ENCODE data around the gene MYL12A. TPM values are rescaled to one million over a fixed set of nuclear protein-coding genes. Genes with fewer than 3 reads are reported as not detected.
A peak's percentile ranks its signal among the peaks of the same experiment; 100 is the strongest.
"Not testable (repeated sequence)": the region's sequence is repeated elsewhere in the genome, so short reads cannot be mapped to it uniquely, and the experiment has no call there.

MYL12A gene
- total RNA-seq, 2 experiments from 2014 or later, result 538 to 542 TPM

DNA sequence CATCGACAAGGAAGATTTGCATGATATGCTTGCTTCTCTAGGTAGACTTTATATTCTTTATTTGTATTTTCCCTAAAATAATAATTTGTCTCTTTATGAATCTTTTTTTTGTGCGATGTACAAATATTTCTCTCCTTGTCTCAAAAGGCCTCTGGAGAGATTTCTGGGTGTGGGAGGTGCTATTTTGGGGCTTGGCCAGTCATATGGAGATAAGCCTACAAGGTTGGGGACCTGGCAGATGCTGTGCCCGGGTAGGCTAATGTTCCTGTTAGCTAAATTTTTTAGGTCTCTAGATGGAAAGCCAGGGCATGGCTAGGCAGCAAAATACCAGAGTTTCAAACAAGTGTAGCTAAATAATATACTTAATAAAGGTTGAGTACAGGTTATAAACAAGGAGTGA is 25.4 kb downstream of the MYL12A start:
- intact Hi-C loops (cut with micrococcal nuclease), result no loop called here
- Mint-ChIP-seq H3K36me3 (peaks cover 23% of the 10 kb centered on the region), H3K4me1 (ENCODE audit: low read depth) (peaks cover 57% of the 10 kb centered on the region), H3K9me3 (no peaks in the 10 kb centered on the region), H3K27me3 (no peaks in the 10 kb centered on the region), H3K27ac (peak overlapping the region; percentile 64), H3K4me3 (no peak overlapping the region)
- POLR2A ChIA-PET, result no interaction called here
- no peak for DNase-seq
- CTCF ChIA-PET, result interaction anchor here (14.6 kb wide), 1 partner anchor 392 kb away, joined by 275 read pairs; no protein-coding TSS in a partner anchor

DNA sequence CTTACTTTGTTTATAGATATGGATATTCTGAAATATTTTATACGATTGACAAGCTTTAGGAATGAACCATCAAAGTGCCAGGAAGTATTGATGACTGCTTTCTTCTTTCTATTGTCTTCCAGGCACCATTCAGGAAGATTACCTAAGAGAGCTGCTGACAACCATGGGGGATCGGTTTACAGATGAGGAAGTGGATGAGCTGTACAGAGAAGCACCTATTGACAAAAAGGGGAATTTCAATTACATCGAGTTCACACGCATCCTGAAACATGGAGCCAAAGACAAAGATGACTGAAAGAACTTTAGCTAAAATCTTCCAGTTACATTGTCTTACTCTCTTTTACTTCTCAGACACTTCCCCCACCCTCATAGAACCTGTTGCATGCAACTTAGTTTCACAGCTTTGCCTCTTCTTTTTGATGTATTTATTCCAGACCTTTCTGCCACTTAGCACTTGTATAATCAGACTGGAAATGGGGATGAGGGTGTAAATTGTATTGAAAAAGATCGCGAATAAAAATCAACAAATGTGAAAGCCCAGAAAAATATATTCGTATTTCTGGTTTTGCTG is 30.1 kb downstream of the MYL12A start:
- H3K9me3 Mint-ChIP-seq; H3K4me3 Mint-ChIP-seq; intact Hi-C loops (cut with micrococcal nuclease); DNase-seq; H3K27me3 Mint-ChIP-seq: not testable (repeated sequence)
- ChIA-PET POLR2A (interaction anchor here (0.6 to 1.3 kb wide), 2 partner anchors 14 to 29 kb away, joined by 3 read pairs; no protein-coding TSS in a partner anchor), CTCF (interaction anchor here (1.1 to 14.6 kb wide), 4 partner anchors 20 to 387 kb away, joined by 3 to 275 read pairs (median 4); no protein-coding TSS in a partner anchor)
- H3K27ac Mint-ChIP-seq, result peak overlapping the region; percentile 61
- peaks cover 12% of the 10 kb centered on the region for H3K4me1 Mint-ChIP-seq (ENCODE audit: low read depth)
- peaks cover 23% of the 10 kb centered on the region for H3K36me3 Mint-ChIP-seq

DNA sequence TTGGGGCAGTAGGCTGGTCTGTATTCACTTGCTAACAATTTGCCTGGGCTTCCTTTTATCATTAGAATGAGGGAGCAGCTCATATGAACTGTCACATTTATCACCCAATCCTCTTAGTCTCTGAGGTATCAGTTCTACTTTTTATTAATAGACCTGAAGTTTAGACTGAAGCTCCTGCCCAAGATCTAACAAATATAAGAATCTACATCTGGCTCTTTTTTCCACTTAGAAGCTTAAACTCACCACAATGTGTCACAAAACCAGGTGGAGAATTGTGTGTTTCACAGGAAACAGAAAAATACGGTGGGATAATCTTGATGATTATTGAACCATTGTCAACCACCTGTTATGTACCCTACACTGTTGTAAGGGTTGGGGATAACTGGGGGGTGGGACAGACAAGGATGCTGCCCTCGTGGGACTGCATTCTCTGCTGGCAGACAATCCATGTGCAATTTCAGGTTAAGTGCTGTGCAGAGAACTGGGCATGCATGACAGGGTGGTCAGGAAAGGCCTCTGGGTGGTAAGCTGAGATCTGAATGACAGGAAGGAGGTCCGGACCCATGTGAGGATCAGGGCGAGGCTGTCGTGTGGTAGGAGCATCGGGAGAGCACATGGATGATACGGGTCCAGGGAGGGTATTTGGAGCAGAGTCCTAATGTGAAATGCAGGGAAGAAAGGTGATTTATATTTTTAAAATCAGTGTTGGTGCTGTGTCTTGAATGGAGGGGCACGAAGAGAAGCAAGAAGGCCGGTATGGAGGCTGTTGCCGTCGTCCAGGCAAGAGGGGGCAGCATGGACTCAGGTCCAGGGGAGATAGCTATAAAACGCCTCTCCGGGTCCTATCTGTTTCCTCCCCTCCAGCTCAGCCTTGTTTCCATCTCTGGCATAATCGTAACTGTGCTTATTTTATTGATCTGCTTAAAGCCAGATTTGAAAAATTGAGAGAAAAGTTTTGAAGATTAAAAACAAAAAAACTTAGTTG is 31.9 kb downstream of the MYL12A start:
- POLR2A ChIA-PET, result interaction anchor here (0.6 kb wide), 1 partner anchor 18 kb away, joined by 3 read pairs; no protein-coding TSS in a partner anchor
- intact Hi-C loops (cut with micrococcal nuclease), result loop anchor here (2.0 to 5.0 kb wide), 4 partner anchors 17 to 718 kb away; no protein-coding TSS in a partner anchor
- no peaks in the 10 kb centered on the region for H3K27me3 Mint-ChIP-seq
- H3K4me3 Mint-ChIP-seq, result no peak overlapping the region
- H3K27ac Mint-ChIP-seq, result no peak overlapping the region
- peaks cover 6% of the 10 kb centered on the region for H3K4me1 Mint-ChIP-seq (ENCODE audit: low read depth)
- peaks cover 18% of the 10 kb centered on the region for H3K36me3 Mint-ChIP-seq
- DNase-seq, result no peak
- H3K9me3 Mint-ChIP-seq, result no peaks in the 10 kb centered on the region
- CTCF ChIA-PET, result interaction anchor here (0.8 to 14.6 kb wide), 4 partner anchors 10 to 385 kb away, joined by 3 to 275 read pairs (median 4); no protein-coding TSS in a partner anchor

DNA sequence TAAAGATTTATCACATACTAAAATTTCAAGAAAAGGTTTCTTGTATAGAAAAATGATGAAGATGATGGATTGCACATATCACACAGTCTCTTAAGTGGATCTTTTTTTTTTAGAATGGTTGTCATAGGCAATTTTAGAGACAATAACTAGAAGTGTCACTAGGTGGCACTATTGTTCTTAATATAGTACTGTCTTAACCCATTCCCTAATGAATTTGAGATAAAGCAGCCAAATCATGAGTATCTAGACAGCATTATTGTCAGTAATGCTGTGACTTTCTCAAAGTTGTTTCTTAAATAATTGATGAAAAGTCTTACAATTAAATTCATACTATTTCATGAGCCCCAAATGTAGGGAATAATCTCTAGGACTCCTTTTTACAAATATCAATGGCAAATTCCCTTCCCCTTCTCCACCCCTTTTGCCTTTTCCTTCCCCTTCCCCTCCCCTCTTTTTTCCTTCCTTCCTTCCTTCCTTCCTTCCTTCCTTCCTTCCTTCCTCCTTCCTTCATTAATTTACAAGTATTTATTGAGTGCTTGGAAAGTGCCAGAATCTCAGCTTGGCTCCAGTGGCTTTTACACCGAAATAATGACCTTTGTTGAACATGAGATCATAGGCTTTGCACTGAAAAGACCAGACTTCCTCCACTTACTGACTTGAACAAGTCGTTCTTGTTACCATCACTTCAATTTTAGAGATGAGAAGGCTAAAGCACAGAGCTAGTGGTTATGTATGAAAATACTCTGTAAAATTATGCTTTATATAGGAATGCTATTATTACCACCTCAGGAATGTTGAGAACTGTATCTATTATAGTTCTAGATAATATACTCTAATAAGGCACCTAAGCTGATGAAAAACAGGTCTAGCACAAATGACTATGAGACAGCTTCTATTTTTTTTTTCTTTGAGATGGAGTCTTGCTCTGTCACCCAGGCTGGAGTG is 34.1 kb downstream of the MYL12A start:
- CTCF ChIA-PET, result interaction anchor here (0.5 to 14.6 kb wide), 24 partner anchors 10 to 1767 kb away, joined by 3 to 275 read pairs (median 4); no protein-coding TSS in a partner anchor
- no peak overlapping the region for H3K27ac Mint-ChIP-seq
- POLR2A ChIA-PET, result no interaction called here
- H3K9me3 Mint-ChIP-seq, result no peaks in the 10 kb centered on the region
- no peak for DNase-seq
- H3K36me3 Mint-ChIP-seq, result peaks cover 8% of the 10 kb centered on the region
- intact Hi-C loops (cut with micrococcal nuclease), result loop anchor here (1.0 to 5.0 kb wide), 8 partner anchors 15 to 716 kb away; no protein-coding TSS in a partner anchor
- no peak overlapping the region for H3K4me3 Mint-ChIP-seq
- no peaks in the 10 kb centered on the region for H3K27me3 Mint-ChIP-seq
- H3K4me1 Mint-ChIP-seq (ENCODE audit: low read depth), result peaks cover 6% of the 10 kb centered on the region

DNA sequence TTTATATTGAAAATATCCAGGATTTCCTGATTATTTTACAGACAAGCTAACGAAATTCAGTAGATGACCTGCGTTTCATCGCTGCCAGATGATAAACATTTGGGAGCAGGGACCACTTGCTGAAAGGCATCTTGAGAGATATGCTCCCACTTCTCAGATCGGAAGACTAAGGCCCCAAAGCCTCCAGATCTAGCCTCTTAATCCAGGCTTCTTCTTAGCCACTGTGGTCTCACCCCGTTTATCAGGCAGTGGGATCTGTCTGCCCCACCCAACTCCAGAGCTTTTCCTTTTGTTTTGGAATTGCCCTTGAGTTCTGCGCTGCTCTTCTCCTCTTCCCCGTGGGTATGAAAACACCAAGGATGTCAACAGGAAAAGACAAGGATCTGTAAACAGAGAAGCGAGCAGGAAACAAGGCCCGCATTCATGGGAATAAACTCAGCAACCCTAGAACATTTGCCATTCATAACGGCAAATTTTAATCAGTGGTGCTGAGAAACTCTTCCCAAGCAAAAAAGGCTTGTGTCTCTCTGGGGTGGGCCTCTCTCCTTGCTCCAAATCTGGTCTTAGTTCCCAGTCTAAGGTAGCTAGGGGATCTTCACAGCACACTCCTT is 35.8 kb downstream of the MYL12A start:
- no peak overlapping the region for H3K27ac Mint-ChIP-seq
- no peak for DNase-seq
- POLR2A ChIA-PET, result no interaction called here
- no peaks in the 10 kb centered on the region for H3K27me3 Mint-ChIP-seq
- intact Hi-C loops (cut with micrococcal nuclease), result loop anchor here (5.0 kb wide), 3 partner anchors 39 to 714 kb away; no protein-coding TSS in a partner anchor
- no peaks in the 10 kb centered on the region for H3K9me3 Mint-ChIP-seq
- no peaks in the 10 kb centered on the region for H3K36me3 Mint-ChIP-seq
- CTCF ChIA-PET, result interaction anchor here (1.0 to 14.6 kb wide), 7 partner anchors 14 to 488 kb away, joined by 3 to 275 read pairs (median 25); no protein-coding TSS in a partner anchor
- no peak overlapping the region for H3K4me3 Mint-ChIP-seq
- H3K4me1 Mint-ChIP-seq (ENCODE audit: low read depth), result no peaks in the 10 kb centered on the region

DNA sequence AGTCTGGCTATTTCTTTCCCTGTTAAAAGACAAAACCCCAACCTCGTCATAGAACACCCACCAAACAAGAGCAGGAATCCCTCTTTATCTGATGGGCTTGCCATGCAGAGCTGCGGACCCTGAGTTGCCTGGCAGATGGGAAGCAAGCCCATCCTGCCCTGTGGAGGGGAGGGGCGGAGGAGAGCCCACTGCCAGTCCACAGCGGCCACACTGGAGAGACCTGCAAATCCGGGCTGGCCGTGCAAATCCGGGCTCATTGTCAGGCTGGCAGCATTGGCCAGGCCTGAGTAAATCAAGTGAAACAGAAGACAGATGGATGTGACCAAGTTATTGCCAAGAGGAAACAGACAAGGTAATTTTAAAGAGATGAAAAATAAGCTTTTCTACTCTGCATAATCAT is 36.3 kb downstream of the MYL12A start:
- POLR2A ChIA-PET, result no interaction called here

DNA sequence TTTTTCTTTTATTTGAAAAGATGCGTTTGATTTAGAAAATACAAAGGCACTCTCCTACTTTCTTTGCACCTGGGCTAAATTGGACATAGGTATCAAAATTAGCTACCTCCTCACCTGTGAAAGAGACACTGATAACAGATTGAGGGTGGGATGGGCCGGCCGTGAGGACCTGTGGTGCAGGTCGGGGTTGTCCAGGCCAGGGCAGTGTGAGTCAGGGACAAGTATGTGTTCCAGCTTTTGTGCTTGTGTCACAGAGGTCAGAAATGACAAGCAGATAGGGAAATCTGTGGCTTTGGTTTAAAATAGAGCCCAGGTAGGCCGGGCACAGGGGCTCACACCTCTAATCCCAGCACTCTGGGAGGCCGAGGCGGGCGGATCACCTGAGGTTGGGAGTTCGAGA is 36.9 kb downstream of the MYL12A start:
- intact Hi-C loops (cut with micrococcal nuclease), result loop anchor here (5.0 kb wide), 3 partner anchors 38 to 713 kb away; no protein-coding TSS in a partner anchor
- Mint-ChIP-seq H3K9me3 (no peaks in the 10 kb centered on the region), H3K4me3 (no peak overlapping the region), H3K27ac (no peak overlapping the region), H3K27me3 (no peaks in the 10 kb centered on the region), H3K4me1 (ENCODE audit: low read depth) (no peaks in the 10 kb centered on the region), H3K36me3 (no peaks in the 10 kb centered on the region)
- no peak for DNase-seq
- CTCF ChIA-PET, result interaction anchor here (0.7 to 14.6 kb wide), 3 partner anchors 9 to 380 kb away, joined by 3 to 275 read pairs (median 40); no protein-coding TSS in a partner anchor
- POLR2A ChIA-PET, result no interaction called here

More for the DNA sequence above, 36.3 kb downstream of the MYL12A start:
- H3K4me3 Mint-ChIP-seq, result no peak overlapping the region
- H3K36me3 Mint-ChIP-seq, result no peaks in the 10 kb centered on the region
- H3K9me3 Mint-ChIP-seq, result no peaks in the 10 kb centered on the region
- no peak overlapping the region for H3K27ac Mint-ChIP-seq
- DNase-seq, result no peak
- no peaks in the 10 kb centered on the region for H3K27me3 Mint-ChIP-seq
- no peaks in the 10 kb centered on the region for H3K4me1 Mint-ChIP-seq (ENCODE audit: low read depth)
- CTCF ChIA-PET, result interaction anchor here (0.7 to 14.6 kb wide), 7 partner anchors 10 to 487 kb away, joined by 3 to 275 read pairs (median 21); no protein-coding TSS in a partner anchor
- intact Hi-C loops (cut with micrococcal nuclease), result loop anchor here (5.0 kb wide), 3 partner anchors 38 to 713 kb away; no protein-coding TSS in a partner anchor

DNA sequence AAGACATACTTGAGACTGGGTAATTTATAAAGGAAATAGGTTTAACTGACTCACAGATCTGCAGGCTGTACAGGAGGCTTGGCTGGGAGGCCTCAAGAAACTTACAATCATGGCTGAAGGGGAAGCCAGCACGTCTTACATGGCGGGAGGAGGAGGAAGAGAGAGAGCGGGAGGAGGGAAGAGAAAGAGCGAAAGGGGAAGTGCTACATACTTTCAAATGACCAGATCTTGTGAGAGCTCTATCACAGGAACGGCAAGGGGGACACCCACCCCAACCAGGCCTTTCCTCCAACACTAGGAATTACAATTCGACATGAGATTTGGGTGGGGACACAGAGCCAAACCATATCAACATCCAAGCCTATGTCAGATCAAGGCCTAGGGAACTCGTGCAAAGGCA is 38.6 kb downstream of the MYL12A start:
- intact Hi-C loops (cut with micrococcal nuclease), result no loop called here
- no peak overlapping the region for H3K27ac Mint-ChIP-seq
- H3K27me3 Mint-ChIP-seq, result no peaks in the 10 kb centered on the region
- H3K9me3 Mint-ChIP-seq, result peaks cover 8% of the 10 kb centered on the region
- no peak for DNase-seq
- H3K4me1 Mint-ChIP-seq (ENCODE audit: low read depth), result no peaks in the 10 kb centered on the region
- H3K4me3 Mint-ChIP-seq, result no peak overlapping the region
- ChIA-PET POLR2A (no interaction called here), CTCF (interaction anchor here (0.6 to 14.6 kb wide), 4 partner anchors 11 to 379 kb away, joined by 3 to 275 read pairs (median 22); no protein-coding TSS in a partner anchor)
- peaks cover 3% of the 10 kb centered on the region for H3K36me3 Mint-ChIP-seq

DNA sequence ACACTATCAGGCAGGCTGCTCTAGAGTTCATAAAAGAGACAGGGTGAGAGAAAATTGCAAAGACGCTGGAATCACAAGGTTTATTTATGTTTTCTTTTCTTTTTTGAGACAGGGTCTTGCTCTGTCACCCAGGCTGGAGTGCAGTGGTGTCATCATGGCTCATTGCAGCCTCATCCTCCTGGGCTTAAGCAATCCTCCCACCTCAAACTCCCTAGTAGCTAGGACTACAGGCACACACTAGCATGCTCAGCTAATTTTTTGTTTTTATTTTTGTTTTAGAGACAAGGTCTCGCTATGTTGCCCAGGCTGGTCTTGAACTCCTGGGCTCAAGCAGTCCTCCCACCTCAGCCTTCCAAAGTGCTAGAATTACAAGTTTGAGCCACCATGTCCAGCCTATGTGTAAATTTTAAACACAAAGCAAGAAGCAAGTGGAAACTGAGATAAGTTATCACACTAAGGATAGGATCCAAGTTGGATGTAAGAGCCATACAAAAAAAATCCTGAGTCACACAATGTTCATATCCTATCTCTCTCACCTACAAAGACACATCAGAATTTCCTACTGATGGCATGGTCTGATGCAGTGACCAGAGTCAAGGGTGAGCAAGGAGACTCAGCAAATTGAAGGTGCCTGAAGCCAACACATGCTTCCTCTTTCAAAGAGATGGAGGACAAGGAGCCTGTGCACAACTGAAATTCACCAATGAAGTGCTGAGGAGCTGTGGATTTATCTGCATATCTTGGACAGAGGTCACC is 45.8 kb downstream of the MYL12A start:
- H3K4me3 Mint-ChIP-seq, result no peak overlapping the region
- intact Hi-C loops (cut with micrococcal nuclease), result no loop called here
- peaks cover 13% of the 10 kb centered on the region for H3K36me3 Mint-ChIP-seq
- POLR2A ChIA-PET, result no interaction called here
- DNase-seq, result no peak
- H3K9me3 Mint-ChIP-seq, result peaks cover 16% of the 10 kb centered on the region
- H3K27me3 Mint-ChIP-seq, result peaks cover 2% of the 10 kb centered on the region
- CTCF ChIA-PET, result interaction anchor here (0.9 to 1.1 kb wide), 2 partner anchors 9 to 301 kb away, joined by 3 read pairs; no protein-coding TSS in a partner anchor
- H3K4me1 Mint-ChIP-seq (ENCODE audit: low read depth), result peaks cover 8% of the 10 kb centered on the region
- no peak overlapping the region for H3K27ac Mint-ChIP-seq

DNA sequence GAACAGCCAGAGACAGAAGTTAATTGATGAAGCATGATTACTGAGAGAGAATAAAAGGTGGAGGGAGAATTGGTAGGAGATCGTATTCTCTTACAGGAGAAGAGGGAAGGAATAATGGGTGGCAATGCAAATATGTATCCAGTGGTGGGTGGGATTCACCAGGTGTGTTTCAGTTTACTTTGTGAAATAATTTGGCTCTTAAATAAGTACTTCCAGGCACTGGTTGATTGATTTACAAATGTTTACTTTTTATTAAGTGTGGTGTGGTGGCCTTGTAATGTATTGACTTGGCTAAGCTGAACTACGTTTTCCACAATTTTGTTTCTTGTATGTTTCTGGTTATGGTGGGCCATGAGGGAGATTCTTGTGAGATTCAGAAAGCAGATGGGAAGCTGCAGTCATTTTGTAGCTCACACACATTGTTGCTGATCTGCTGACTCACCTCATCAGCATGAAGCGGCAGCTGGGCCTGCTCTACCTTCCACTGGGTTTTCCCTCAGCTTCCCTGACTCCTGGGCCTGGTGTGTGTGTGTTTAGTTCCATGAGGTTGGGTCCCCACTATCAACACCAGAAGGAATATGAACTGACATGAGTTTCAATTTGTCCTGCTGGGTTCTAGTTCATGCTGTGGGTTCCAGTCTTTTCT is 47.0 kb downstream of the MYL12A start:
- Mint-ChIP-seq H3K36me3 (peaks cover 13% of the 10 kb centered on the region), H3K9me3 (peaks cover 19% of the 10 kb centered on the region), H3K27me3 (peaks cover 5% of the 10 kb centered on the region), H3K27ac (no peak overlapping the region), H3K4me3 (no peak overlapping the region), H3K4me1 (ENCODE audit: low read depth) (peaks cover 8% of the 10 kb centered on the region)
- ChIA-PET CTCF (interaction anchor here (1.2 kb wide), 1 partner anchor 160 kb away, joined by 3 read pairs; no protein-coding TSS in a partner anchor), POLR2A (no interaction called here)
- intact Hi-C loops (cut with micrococcal nuclease), result loop anchor here (5.0 kb wide), 1 partner anchor 373 kb away; no protein-coding TSS in a partner anchor
- DNase-seq, result no peak

Measured in activated CD4-positive, alpha-beta memory T cell treated with anti-CD3 and anti-CD28 coated beads for 36 hours (primary cell).